ENCODE data around the gene ABI3BP.

ABI3BP gene, protein sequence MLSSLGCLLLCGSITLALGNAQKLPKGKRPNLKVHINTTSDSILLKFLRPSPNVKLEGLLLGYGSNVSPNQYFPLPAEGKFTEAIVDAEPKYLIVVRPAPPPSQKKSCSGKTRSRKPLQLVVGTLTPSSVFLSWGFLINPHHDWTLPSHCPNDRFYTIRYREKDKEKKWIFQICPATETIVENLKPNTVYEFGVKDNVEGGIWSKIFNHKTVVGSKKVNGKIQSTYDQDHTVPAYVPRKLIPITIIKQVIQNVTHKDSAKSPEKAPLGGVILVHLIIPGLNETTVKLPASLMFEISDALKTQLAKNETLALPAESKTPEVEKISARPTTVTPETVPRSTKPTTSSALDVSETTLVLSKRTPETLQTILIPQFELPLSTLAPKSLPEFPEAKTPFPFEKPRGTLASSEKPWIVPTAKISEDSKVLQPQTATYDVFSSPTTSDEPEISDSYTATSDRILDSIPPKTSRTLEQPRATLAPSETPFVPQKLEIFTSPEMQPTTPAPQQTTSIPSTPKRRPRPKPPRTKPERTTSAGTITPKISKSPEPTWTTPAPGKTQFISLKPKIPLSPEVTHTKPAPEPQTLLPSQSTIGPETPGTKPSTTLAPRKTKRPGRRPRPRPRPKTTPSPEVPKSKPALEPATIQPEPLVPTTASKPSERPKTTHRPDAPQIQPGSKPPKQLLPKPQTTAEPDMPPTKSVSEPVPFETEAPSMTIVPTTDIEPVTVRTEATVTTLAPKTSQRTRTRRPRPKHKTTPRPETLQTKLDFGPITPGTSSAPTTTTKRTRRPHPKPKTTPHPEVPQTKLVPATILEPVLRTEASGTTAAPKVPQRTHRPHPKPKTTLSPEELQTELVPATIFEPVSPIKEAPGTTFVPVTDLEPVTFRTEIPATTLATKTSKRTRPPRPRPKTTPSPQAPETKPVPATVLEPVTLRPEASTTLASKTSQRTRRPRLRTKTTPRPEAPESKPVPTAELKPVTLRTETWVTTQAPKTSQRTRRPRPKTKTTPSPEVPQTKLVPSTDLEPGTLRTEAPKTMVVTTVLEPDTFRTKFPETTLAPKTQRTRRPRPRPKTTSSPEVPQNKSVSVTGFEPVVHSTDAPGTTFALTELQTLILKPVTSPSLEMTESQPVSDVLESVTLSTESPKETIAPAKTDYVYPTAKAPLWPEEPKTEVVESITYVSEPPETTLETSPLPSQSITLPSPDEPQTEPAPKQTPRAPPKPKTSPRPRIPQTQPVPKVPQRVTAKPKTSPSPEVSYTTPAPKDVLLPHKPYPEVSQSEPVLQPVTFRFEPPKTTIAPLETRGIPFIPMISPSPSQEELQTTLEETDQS (N-terminal part only)

DNA sequence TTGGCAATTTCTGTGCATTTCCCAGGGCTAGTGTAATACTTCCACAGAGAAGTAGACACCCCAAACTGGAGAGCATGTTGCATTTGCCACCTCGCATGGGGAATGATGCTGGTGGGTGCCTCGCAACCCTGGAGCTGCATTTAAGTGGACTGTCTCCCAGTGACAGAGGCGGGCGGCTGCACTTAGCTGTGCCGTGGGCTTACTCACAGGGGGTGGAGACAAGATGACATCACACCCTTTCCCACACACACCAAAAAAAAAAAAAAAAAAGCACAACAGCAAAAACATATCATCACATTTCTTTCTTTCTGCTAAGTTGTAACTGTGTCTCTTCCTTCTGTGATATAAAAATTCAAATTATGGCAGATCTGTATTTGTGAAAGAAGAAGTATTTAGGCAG lies at the start of gene ABI3BP:
ABI3BP (minus strand) TSS at position 113 of the 400 bp plus-strand sequence; CDS start at position 76, 37 bp downstream.
- Histone ChIP-seq H3K4me1 (no peaks in the 10 kb centered on the region), H3K9ac (no peak within 1 kb of the TSS), H3K4me2 (no peak within 1 kb of the TSS), H3K9me3 (no peaks in the 10 kb centered on the region), H4K20me1 (no peaks in the 10 kb centered on the region), H3K36me3 (no peaks in the 10 kb centered on the region), H3K27me3 (no peaks in the 10 kb centered on the region), H3K4me3 (no peak within 1 kb of the TSS), H3K27ac (no peak within 1 kb of the TSS)
- no peak for TF ChIP-seq Cebpa-rat (IDR thresholded peaks at IDR 0.05)

DNA sequence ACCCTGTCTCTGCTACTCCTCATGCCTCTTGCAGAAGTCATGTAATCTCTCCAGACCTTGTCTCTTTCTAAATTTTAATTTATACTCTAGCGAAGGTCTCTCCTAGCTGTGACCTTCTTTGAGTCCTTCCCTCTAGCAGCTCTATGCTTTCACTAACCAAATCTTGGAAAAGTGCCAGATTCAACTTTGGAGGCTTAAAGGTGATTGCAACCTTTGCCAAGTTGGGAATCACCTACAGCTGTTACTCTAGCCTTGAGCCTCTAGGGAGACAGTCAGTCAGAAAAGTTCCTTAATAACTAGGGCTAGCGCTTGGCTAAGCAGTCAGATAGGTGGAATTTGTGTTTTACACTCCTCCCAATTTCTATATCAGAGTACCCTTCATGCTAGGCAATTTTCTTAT lies 46.1 kb upstream of the ABI3BP start:
- no peak overlapping the region for H3K4me3 ChIP-seq
- H4K20me1 ChIP-seq = no peaks in the 10 kb centered on the region
- no peak overlapping the region for H3K9ac ChIP-seq
- H3K4me2 ChIP-seq = peak overlapping the region; percentile 19
- no peak overlapping the region for H3K27ac ChIP-seq
- H3K36me3 ChIP-seq = no peaks in the 10 kb centered on the region
- TF ChIP-seq Cebpa-rat (IDR thresholded peaks at IDR 0.05) = no peak
- H3K4me1 ChIP-seq = peaks cover 14% of the 10 kb centered on the region
- no peaks in the 10 kb centered on the region for H3K27me3 ChIP-seq
- no peaks in the 10 kb centered on the region for H3K9me3 ChIP-seq

DNA sequence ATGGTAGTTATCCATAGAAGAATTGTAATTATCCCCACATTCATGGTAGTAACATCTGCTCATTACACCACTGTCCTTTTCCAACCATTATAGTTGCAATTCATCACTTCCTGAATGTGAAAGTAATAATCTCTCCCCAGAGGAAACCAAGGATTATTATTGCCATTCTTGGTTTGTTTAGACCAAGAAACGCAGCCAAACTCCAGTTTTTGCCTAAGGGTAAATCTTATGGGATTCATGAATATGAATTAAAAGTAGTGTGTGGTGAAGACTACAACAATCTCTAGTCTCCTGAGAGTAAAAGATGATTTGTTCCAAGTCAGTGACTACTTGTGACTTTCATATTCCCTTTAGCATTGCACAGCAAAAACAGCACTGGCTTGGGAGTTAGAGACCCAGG lies 45.7 kb upstream of the ABI3BP start:
- no peak overlapping the region for H3K4me3 ChIP-seq

DNA sequence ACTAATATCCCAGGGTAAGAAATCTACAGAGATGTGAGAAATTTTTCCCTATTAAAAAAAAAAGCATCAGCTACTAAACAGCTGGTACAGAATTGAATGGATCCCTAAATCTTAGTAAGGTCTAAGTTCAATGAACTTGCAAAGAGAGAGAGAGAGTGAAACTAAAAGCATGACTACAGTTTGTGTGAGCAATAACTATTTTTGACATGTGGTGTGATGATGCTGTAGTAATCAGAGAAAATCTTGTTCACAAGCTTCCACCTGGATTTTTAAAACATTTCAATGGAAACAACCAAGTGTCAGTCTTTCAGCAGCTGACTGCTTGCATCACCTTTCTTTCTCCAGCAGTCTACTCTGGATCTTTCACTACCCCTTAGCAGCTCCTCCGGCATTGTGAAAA lies 45.2 kb upstream of the ABI3BP start:
- Histone ChIP-seq H3K9ac (no peak overlapping the region), H3K4me3 (no peak overlapping the region), H3K36me3 (no peaks in the 10 kb centered on the region), H3K4me2 (no peak overlapping the region), H3K27ac (no peak overlapping the region), H3K4me1 (peaks cover 14% of the 10 kb centered on the region), H3K27me3 (no peaks in the 10 kb centered on the region), H4K20me1 (no peaks in the 10 kb centered on the region), H3K9me3 (no peaks in the 10 kb centered on the region)
- TF ChIP-seq Cebpa-rat (IDR thresholded peaks at IDR 0.05) = no peak

More for the DNA sequence above, 45.7 kb upstream of the ABI3BP start:
- H3K9ac ChIP-seq = no peak overlapping the region
- H3K36me3 ChIP-seq = no peaks in the 10 kb centered on the region
- H3K9me3 ChIP-seq = no peaks in the 10 kb centered on the region
- TF ChIP-seq Cebpa-rat (IDR thresholded peaks at IDR 0.05) = no peak
- H3K27ac ChIP-seq = no peak overlapping the region
- no peaks in the 10 kb centered on the region for H3K27me3 ChIP-seq
- no peaks in the 10 kb centered on the region for H4K20me1 ChIP-seq
- peaks cover 14% of the 10 kb centered on the region for H3K4me1 ChIP-seq
- H3K4me2 ChIP-seq = peak overlapping the region; percentile 19

DNA sequence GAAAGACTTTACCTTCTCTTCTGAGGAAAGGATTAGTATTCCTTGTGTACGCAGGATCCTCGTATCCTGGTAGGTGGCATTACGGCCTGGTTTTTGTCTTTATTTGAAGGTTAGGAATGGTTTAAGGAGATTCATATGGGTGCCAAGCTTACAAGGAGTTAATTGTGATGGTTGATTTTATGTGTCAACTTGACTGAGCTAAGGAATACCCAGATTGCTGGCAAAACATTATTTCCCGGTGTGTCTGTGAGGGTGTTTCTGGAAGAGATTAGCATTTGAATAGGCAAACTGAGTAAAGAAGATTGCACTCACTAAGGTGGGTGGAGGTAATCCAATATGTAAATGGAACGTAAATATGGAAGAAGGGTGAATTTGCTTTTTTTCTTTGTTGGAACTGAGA lies 44.4 kb upstream of the ABI3BP start:
- H3K9me3 ChIP-seq = no peaks in the 10 kb centered on the region
- no peak overlapping the region for H3K9ac ChIP-seq
- no peak overlapping the region for H3K27ac ChIP-seq
- no peak overlapping the region for H3K4me2 ChIP-seq
- TF ChIP-seq Cebpa-rat (IDR thresholded peaks at IDR 0.05) = no peak
- no peaks in the 10 kb centered on the region for H3K27me3 ChIP-seq
- H3K4me3 ChIP-seq = no peak overlapping the region
- peaks cover 14% of the 10 kb centered on the region for H3K4me1 ChIP-seq
- H3K36me3 ChIP-seq = no peaks in the 10 kb centered on the region
- no peaks in the 10 kb centered on the region for H4K20me1 ChIP-seq

DNA sequence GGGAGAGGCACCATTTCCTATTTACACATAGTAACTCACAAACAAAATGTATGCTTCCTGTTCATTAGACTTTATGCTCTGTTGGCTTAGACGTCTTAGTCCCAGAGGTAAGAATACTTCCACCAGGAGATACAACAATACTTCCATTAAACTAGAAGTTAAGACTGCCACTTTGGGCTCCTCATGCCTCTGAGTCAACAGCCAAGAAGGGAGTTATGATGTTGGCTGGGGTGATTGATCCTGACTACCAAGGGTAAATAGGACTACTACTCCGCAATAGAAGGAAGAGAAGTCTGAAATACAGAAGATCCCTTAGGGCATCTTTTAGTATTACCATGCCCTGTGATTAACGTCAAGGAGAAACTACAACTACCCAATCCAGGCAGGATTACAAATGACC lies 43.5 kb upstream of the ABI3BP start:
- no peak overlapping the region for H3K4me2 ChIP-seq
- no peaks in the 10 kb centered on the region for H3K27me3 ChIP-seq
- H3K9me3 ChIP-seq = no peaks in the 10 kb centered on the region
- TF ChIP-seq Cebpa-rat (IDR thresholded peaks at IDR 0.05) = no peak
- peaks cover 14% of the 10 kb centered on the region for H3K4me1 ChIP-seq
- no peak overlapping the region for H3K9ac ChIP-seq
- no peak overlapping the region for H3K27ac ChIP-seq
- H3K4me3 ChIP-seq = no peak overlapping the region
- no peaks in the 10 kb centered on the region for H3K36me3 ChIP-seq
- H4K20me1 ChIP-seq = no peaks in the 10 kb centered on the region

DNA sequence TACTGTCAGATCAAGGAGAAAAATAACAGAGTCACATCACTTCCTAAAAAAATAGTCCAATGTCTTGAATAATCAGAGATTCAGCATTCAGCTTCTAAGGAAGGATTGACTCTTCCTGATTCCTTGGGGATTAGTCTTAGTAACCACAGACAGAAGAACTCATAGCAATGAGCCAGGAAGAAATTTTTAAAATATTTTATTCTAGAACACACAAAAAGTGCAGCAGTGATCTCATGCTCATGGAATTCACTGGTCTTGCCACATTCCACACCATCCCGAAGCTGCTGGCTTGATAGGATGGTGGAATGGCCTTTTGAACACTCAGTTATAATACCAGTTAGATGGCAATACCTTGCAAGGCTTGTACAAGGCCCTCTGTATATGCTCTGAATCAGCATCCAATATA lies 43.0 kb upstream of the ABI3BP start:
- no peaks in the 10 kb centered on the region for H3K9me3 ChIP-seq
- no peak overlapping the region for H3K9ac ChIP-seq
- H3K4me2 ChIP-seq = no peak overlapping the region
- no peak for TF ChIP-seq Cebpa-rat (IDR thresholded peaks at IDR 0.05)
- no peak overlapping the region for H3K4me3 ChIP-seq
- H3K36me3 ChIP-seq = no peaks in the 10 kb centered on the region
- H3K27me3 ChIP-seq = no peaks in the 10 kb centered on the region
- H4K20me1 ChIP-seq = no peaks in the 10 kb centered on the region
- peaks cover 14% of the 10 kb centered on the region for H3K4me1 ChIP-seq
- no peak overlapping the region for H3K27ac ChIP-seq

DNA sequence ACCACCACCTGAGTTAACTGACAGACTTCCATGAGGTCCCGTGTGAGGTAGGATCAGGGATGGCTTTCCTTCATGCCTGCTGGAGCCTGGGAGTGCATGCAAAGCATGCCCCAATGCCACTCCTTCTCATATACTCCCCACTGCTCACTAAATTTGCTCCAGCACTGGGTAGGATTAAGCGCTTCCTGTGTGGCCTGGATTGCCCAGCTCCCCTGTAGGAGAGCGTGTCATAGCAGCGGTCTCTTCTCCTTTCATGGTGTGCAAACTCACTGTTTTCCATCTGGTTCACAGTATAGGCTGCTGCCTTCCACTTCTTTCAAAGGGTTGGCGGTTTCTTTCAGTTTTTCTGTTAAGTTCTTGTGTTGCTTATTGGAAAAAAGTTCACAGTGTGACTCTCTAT lies 34.1 kb upstream of the ABI3BP start:
- Histone ChIP-seq H3K4me2 (no peak overlapping the region), H4K20me1 (no peaks in the 10 kb centered on the region), H3K4me1 (no peaks in the 10 kb centered on the region), H3K9me3 (peaks cover 10% of the 10 kb centered on the region), H3K27ac (no peak overlapping the region), H3K9ac (no peak overlapping the region), H3K27me3 (no peaks in the 10 kb centered on the region), H3K36me3 (no peaks in the 10 kb centered on the region), H3K4me3 (no peak overlapping the region)
- no peak for TF ChIP-seq Cebpa-rat (IDR thresholded peaks at IDR 0.05)

DNA sequence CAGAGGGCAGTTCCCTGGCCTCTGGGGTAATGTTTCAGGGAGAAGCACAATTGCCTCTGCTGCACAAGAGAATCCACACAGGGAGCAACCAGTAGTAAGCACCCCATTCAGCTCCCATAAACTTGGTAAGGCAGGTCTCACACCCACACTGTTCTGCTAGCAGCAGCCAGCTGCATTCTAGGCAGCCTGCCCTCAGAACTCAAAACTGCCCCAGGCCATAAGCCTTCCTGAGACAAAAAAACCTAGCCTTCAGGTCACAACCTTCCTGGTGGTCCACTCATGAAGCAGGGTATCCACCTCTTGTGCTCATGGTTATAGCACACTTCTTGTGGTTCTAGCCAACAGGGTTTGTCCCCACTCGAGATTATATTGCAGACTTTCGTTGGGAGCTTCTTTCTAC lies 33.7 kb upstream of the ABI3BP start:
- H3K4me3 ChIP-seq = no peak overlapping the region
- H3K9ac ChIP-seq = no peak overlapping the region
- no peak for TF ChIP-seq Cebpa-rat (IDR thresholded peaks at IDR 0.05)
- no peaks in the 10 kb centered on the region for H4K20me1 ChIP-seq
- no peaks in the 10 kb centered on the region for H3K36me3 ChIP-seq
- no peak overlapping the region for H3K4me2 ChIP-seq
- H3K9me3 ChIP-seq = peaks cover 10% of the 10 kb centered on the region
- no peaks in the 10 kb centered on the region for H3K27me3 ChIP-seq
- no peaks in the 10 kb centered on the region for H3K4me1 ChIP-seq
- H3K27ac ChIP-seq = no peak overlapping the region
